GM19035 (cell line): Measurements from ENCODE around the gene TBC1D22A.

Experiments
- ATAC-seq: cut with Tn5 transposase; IDR thresholded peaks from one replicate; pipeline ENCODE4 v1.9.1; 2021; ENCODE audit not compliant: unreplicated experiment

TBC1D22A gene

DNA sequence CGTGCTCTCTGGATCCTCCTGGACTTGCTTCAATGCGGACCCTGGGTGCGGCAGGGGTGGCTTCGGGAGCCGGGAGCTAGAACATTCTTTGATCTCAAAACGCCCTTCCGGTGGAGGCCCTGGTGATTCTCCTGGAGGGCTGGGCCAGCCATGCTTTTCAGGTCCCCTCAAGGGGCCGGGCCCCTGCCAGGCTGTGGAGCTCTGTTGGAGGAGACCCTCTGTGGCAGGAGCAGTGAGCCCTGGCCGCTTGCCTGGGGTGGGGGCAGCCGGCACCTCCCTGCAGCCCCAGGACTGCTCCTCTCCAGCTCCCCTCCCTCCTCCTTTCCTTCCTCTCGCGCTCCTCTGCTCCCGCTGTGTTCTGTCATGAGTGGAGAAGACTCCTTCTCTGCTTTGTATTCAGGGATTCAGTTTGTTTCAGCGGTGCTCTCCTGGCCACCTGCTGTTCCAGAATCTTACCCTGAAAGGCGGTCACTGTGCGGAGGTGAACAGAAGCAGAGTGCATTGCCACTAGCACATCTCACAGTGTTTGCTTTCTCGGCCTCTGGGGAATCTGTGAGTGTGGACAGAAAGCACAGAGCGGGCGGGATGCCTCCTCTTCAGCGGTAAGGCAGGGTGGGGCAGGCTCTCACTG is 289.1 kb downstream of the TBC1D22A start:
- no peak for ATAC-seq

GRCh38 chr22:47052236-47053012 is 290.0 kb downstream of the TBC1D22A start:
- no peak for ATAC-seq

DNA sequence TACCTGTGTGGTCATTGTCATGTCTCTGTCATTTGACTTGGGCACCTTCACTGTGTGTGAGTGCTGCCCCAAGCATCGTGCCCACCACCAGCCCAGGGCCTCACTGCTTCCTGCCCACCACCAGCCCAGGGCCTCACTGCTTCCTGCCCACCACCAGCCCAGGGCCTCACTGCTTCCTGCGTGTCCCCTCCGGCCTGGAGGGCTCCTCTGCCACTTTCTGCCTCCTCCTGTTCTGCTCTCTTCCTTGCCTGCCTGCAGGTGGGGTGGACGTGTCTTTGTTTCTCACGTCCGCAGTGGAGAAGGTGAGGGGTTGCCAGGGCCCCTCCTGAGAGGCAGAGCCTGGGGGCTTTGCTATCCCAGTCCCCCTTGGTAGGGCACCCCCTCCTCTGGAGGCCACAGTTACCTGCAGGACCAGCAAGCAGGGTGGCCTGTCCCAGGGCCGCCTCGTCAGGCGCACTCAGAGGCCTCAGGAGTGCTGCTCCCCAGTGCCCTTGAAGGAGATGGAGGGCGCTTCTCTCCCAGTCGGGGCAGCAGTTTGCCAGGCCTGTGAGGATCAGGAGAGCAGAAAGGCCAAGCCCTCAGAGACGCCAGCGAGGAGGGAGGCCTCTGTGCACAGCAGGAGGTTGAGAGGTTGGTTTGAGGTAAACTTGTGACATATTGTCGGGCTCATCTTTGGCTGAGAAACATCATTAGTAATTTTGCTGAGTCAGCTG is 290.7 kb downstream of the TBC1D22A start:
- ATAC-seq, result no peak

DNA sequence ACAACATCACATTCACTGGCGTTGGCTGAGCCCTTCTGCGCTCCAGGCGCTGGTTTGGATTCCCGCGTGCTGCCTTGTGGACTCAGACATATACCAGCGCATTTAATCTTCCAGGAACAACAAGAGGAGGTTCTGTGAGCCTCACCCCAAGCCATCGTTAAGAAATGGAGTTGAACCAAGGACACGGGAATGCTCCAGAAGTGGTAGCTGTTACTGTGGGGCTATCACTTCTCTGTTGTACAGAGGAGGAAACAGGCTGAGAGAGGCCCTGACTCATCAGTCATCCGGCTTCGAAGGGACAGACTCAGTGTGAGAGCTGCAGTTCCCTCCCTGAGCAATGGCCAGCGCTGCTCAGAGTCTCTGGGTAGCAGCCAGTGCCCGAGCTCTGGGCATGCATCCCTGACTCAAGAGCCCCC is 291.3 kb downstream of the TBC1D22A start:
- no peak for ATAC-seq

- ATAC-seq, result no peak
Measured at GRCh38 chr22:47054231-47055072, 292.0 kb downstream of the TBC1D22A start.

- no peak for ATAC-seq
Measured at GRCh38 chr22:47055073-47055355, 292.6 kb downstream of the TBC1D22A start.

DNA sequence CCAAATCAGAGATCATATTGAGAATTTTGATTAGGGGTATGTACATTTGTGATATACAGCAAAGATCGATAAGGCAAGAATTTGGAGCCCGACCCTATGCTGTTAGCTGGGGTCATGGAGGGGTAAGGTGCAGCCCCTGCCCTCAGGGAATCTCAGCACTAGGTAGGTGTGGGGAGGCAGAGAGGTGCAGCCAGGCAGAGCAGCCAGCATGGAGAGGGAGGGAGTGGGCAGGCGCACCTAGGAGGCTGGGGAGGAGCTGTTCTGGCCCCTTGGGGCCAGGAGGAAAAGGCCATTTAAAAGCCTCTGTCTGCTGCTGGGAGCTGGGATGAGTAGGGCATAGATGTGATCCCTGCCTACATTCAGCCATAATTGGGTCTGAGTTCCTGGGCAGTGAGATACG is 293.0 kb downstream of the TBC1D22A start:
- ATAC-seq, result no peak

DNA sequence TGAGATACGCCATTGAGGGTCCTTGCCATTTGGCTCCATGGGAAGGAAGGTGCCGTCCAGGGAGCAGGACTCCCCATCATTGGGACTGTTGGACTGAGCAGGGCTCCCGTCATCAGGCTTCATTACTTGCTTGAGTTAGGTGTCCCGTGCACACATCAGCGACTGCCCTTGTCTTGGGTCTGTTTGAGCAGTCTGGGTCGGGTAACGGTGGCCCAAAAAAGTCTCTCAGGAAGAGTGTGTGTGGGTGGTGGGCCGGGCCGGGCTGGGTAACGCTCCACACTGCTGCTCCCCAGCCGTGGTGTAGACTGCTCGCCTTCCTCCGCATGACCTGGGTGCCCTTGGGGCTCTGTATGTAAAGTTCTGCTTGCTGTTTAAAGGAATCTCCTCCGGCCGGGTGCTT is 293.5 kb downstream of the TBC1D22A start:
- no peak for ATAC-seq

DNA sequence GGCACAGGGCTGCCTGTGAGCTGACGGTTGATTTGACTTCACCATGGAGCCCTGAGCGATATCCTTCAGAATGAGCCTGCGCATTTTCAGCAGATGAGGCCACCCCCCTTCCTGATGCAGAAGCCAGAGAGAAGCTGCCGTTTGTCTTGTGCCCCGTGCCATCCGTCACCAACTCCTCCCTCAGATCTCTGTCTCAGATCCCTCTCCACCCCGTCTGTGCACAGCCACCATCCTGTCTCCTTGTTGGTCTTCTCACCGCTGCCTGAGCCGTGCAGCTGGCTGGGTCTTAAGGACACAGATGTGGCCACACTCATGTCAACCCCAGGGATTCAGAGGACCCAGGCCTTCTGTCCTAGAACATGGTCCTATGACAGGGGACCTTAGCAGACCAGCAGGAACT is 293.9 kb downstream of the TBC1D22A start:
- ATAC-seq, result no peak

GRCh38 chr22:47056776-47057470 is 294.5 kb downstream of the TBC1D22A start:
- ATAC-seq, result no peak

- no peak for ATAC-seq
Measured at GRCh38 chr22:47057916-47058585, 295.6 kb downstream of the TBC1D22A start.

GRCh38 chr22:47059076-47059475 is 296.6 kb downstream of the TBC1D22A start:
- no peak for ATAC-seq

- no peak for ATAC-seq
Measured at GRCh38 chr22:47059701-47060161, 297.3 kb downstream of the TBC1D22A start.

GRCh38 chr22:47060718-47061117 is 298.3 kb downstream of the TBC1D22A start:
- no peak for ATAC-seq

GRCh38 chr22:47061226-47061625 is 298.8 kb downstream of the TBC1D22A start:
- ATAC-seq, result no peak

- ATAC-seq, result no peak
Measured at GRCh38 chr22:47062126-47062525, 299.7 kb downstream of the TBC1D22A start.

- no peak for ATAC-seq
Measured at GRCh38 chr22:47063071-47063509, 300.6 kb downstream of the TBC1D22A start.

- ATAC-seq, result no peak
Measured at GRCh38 chr22:47063606-47064005, 301.2 kb downstream of the TBC1D22A start.

- no peak for ATAC-seq
Measured at GRCh38 chr22:47064016-47064415, 301.6 kb downstream of the TBC1D22A start.

GRCh38 chr22:47064416-47064815 is 302.0 kb downstream of the TBC1D22A start:
- ATAC-seq, result no peak
